NCI-H2227 (cell line): ENCODE results near the gene SFRP2.
A peak's percentile ranks its signal among the peaks of the same experiment; 100 is the strongest.

Experiments
- DNase-seq: peaks from one replicate; lab custom pipeline; 2025; ENCODE audit not compliant: unreplicated experiment; lab: John Stamatoyannopoulos, UW

Gene SFRP2

GRCh38 chr4:153788413-153789276, at the start of gene SFRP2:
TSS of gene SFRP2 (minus strand) at chr4:153789083. CDS start at chr4:153788835, 248 bp downstream.
- DNase-seq, result peak; percentile 28

GRCh38 chr4:153838564-153838963, 49.7 kb upstream of the SFRP2 start:
- no peak for DNase-seq

- DNase-seq, result no peak
Measured at GRCh38 chr4:153834901-153835300, 46.0 kb upstream of the SFRP2 start.

- no peak for DNase-seq
Measured at GRCh38 chr4:153832720-153833287, 43.9 kb upstream of the SFRP2 start.

GRCh38 chr4:153832054-153832453, 43.2 kb upstream of the SFRP2 start:
- no peak for DNase-seq

- DNase-seq, result no peak
Measured at GRCh38 chr4:153831245-153831644, 42.4 kb upstream of the SFRP2 start.

- no peak for DNase-seq
Measured at GRCh38 chr4:153825691-153826090, 36.8 kb upstream of the SFRP2 start.

GRCh38 chr4:153825126-153825525, 36.2 kb upstream of the SFRP2 start:
- DNase-seq, result no peak

GRCh38 chr4:153824501-153824900, 35.6 kb upstream of the SFRP2 start:
- no peak for DNase-seq

GRCh38 chr4:153823483-153823882, 34.6 kb upstream of the SFRP2 start:
- no peak for DNase-seq

- no peak for DNase-seq
Measured at GRCh38 chr4:153822316-153822715, 33.4 kb upstream of the SFRP2 start.

GRCh38 chr4:153817466-153817865, 28.6 kb upstream of the SFRP2 start:
- DNase-seq, result no peak

- DNase-seq, result no peak
Measured at GRCh38 chr4:153816542-153816941, 27.7 kb upstream of the SFRP2 start.

- DNase-seq, result no peak
Measured at GRCh38 chr4:153814789-153815188, 25.9 kb upstream of the SFRP2 start.

- no peak for DNase-seq
Measured at GRCh38 chr4:153809916-153810810, 21.3 kb upstream of the SFRP2 start.

- no peak for DNase-seq
Measured at GRCh38 chr4:153809307-153809706, 20.4 kb upstream of the SFRP2 start.

GRCh38 chr4:153808175-153808574, 19.3 kb upstream of the SFRP2 start:
- no peak for DNase-seq

GRCh38 chr4:153806073-153806472, 17.2 kb upstream of the SFRP2 start:
- DNase-seq, result no peak

- no peak for DNase-seq
Measured at GRCh38 chr4:153804722-153805121, 15.8 kb upstream of the SFRP2 start.

- DNase-seq, result peak; percentile 2
Measured at GRCh38 chr4:153799694-153800074, 10.8 kb upstream of the SFRP2 start.

GRCh38 chr4:153798901-153799693, 10.2 kb upstream of the SFRP2 start:
- DNase-seq, result no peak
